Measurements from ENCODE around the gene TMCO4. TPM values are rescaled to one million over a fixed set of nuclear protein-coding genes. Genes with fewer than 3 reads are reported as not detected.

TMCO4 gene
- total RNA-seq, 1 experiment from 2014 or later = 19.7 TPM

GRCh38 chr1:19831441-19831840 is 31.7 kb upstream of the TMCO4 start:
- no peak for ATAC-seq
- no TSS peak for BruUV-seq (replicated peaks)
- TF ChIP-seq CTCF (conservative IDR thresholded peaks at IDR 0.05; ENCODE audit: low read depth, low read length) = no peak
- no peak for TF ChIP-seq EZH2 (IDR thresholded peaks at IDR 0.05; ENCODE audit: low read length, unreplicated experiment)
- TF ChIP-seq EZH2phosphoT487 (IDR thresholded peaks at IDR 0.05; ENCODE audit: borderline replicate concordance, low read length) = no peak
- Histone ChIP-seq H3K27ac (ENCODE audit: low read length) (no peak overlapping the region), H3K4me2 (ENCODE audit: low read length) (no peak overlapping the region), H3K27me3 (ENCODE audit: low read length) (no peaks in the 10 kb centered on the region), H3F3A (ENCODE audit: low read length, unreplicated experiment) (no peaks in the 10 kb centered on the region), H3K9ac (ENCODE audit: low read length) (no peak overlapping the region), H3K36me3 (ENCODE audit: low read depth, low read length) (no peaks in the 10 kb centered on the region), H3K4me3 (ENCODE audit: low read length) (no peak overlapping the region), H4K20me1 (ENCODE audit: low read length) (no peaks in the 10 kb centered on the region), H3K4me1 (ENCODE audit: insufficient read depth, low read length) (no peaks in the 10 kb centered on the region), H3K79me2 (ENCODE audit: low read length) (no peaks in the 10 kb centered on the region), H3K9me3 (ENCODE audit: low read length) (no peaks in the 10 kb centered on the region), H2AFZ (ENCODE audit: low read length) (no peak overlapping the region), H3K9me2 (replicated peaks; ENCODE audit: low read length) (no peaks in the 10 kb centered on the region)
- no peak for DNase-seq
- intact Hi-C loops (cut with micrococcal nuclease) = no loop called here
- ChIA-PET POLR2A (ENCODE audit: unreplicated experiment) (no interaction called here), CTCF (no interaction called here)

DNA sequence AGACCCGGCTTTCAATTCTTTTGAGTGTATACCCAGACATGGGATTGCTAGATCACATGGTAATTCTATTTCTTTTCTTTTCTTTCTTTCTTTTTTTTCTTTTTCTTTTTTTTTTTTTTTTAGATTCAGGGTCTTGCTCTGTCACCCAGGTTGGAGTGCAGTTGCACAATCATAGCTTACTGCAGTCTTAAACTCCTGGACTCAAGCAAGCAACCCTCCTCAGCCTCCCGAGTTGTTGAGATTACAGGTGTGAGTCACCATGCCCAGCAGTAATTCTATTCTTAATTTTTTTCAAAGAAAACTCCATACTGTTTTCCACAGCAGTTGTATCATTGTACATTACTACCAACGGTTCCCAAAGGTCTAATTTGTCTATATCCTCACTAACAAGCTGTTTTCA is 28.8 kb upstream of the TMCO4 start:
- Histone ChIP-seq H3K27ac (ENCODE audit: low read length) (no peak overlapping the region), H2AFZ (ENCODE audit: low read length) (no peak overlapping the region), H4K20me1 (ENCODE audit: low read length) (no peaks in the 10 kb centered on the region), H3K9me2 (replicated peaks; ENCODE audit: low read length) (no peaks in the 10 kb centered on the region), H3K4me1 (ENCODE audit: insufficient read depth, low read length) (no peaks in the 10 kb centered on the region), H3K36me3 (ENCODE audit: low read depth, low read length) (no peaks in the 10 kb centered on the region), H3F3A (ENCODE audit: low read length, unreplicated experiment) (no peaks in the 10 kb centered on the region), H3K9ac (ENCODE audit: low read length) (no peak overlapping the region), H3K79me2 (ENCODE audit: low read length) (no peaks in the 10 kb centered on the region), H3K9me3 (ENCODE audit: low read length) (no peaks in the 10 kb centered on the region), H3K4me2 (ENCODE audit: low read length) (no peak overlapping the region), H3K27me3 (ENCODE audit: low read length) (no peaks in the 10 kb centered on the region), H3K4me3 (ENCODE audit: low read length) (no peak overlapping the region)
- no peak for TF ChIP-seq EZH2phosphoT487 (IDR thresholded peaks at IDR 0.05; ENCODE audit: borderline replicate concordance, low read length)
- no peak for TF ChIP-seq EZH2 (IDR thresholded peaks at IDR 0.05; ENCODE audit: low read length, unreplicated experiment)
- TF ChIP-seq CTCF (conservative IDR thresholded peaks at IDR 0.05; ENCODE audit: low read depth, low read length) = no peak
- DNase-seq = peak; percentile 46
- no TSS peak for BruUV-seq (replicated peaks)
- intact Hi-C loops (cut with micrococcal nuclease) = no loop called here
- POLR2A ChIA-PET (ENCODE audit: unreplicated experiment) = no interaction called here
- peak; percentile 22 for ATAC-seq
- CTCF ChIA-PET = no interaction called here

DNA sequence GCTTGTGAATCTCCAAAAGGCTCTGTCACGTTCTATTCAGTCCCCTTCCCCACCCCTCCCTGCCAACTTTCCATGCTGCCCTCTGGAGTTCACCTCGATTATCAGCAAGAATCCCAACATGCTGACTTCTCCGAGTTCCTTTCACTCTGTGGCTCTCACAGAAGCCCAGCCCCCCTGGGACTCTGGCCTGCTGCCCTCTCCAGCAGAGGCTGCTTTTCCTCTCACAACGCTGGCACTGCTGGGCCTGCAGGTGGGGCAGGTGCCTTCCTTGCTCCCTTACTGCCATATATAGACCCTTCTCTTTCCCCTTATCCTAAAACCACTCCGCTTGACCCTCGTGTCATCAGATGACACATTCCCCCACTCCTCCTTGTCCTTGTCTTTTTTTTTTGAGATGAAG is 25.6 kb upstream of the TMCO4 start:
- ATAC-seq = no peak

More for the DNA sequence above, 25.6 kb upstream of the TMCO4 start:
- intact Hi-C loops (cut with micrococcal nuclease) = no loop called here
- no peak overlapping the region for H2AFZ ChIP-seq (ENCODE audit: low read length)
- no peak overlapping the region for H3K9ac ChIP-seq (ENCODE audit: low read length)
- H3K4me3 ChIP-seq (ENCODE audit: low read length) = no peak overlapping the region
- H3K4me2 ChIP-seq (ENCODE audit: low read length) = no peak overlapping the region
- no peaks in the 10 kb centered on the region for H3K27me3 ChIP-seq (ENCODE audit: low read length)
- BruUV-seq (replicated peaks) = no TSS peak
- H3K9me2 ChIP-seq (replicated peaks; ENCODE audit: low read length) = no peaks in the 10 kb centered on the region
- no peaks in the 10 kb centered on the region for H3F3A ChIP-seq (ENCODE audit: low read length, unreplicated experiment)
- no peaks in the 10 kb centered on the region for H4K20me1 ChIP-seq (ENCODE audit: low read length)
- H3K36me3 ChIP-seq (ENCODE audit: low read depth, low read length) = no peaks in the 10 kb centered on the region
- H3K4me1 ChIP-seq (ENCODE audit: insufficient read depth, low read length) = no peaks in the 10 kb centered on the region
- ChIA-PET CTCF (no interaction called here), POLR2A (ENCODE audit: unreplicated experiment) (no interaction called here)
- no peak overlapping the region for H3K27ac ChIP-seq (ENCODE audit: low read length)
- TF ChIP-seq EZH2 (IDR thresholded peaks at IDR 0.05; ENCODE audit: low read length, unreplicated experiment) = no peak
- TF ChIP-seq EZH2phosphoT487 (IDR thresholded peaks at IDR 0.05; ENCODE audit: borderline replicate concordance, low read length) = no peak
- TF ChIP-seq CTCF (conservative IDR thresholded peaks at IDR 0.05; ENCODE audit: low read depth, low read length) = no peak
- no peaks in the 10 kb centered on the region for H3K9me3 ChIP-seq (ENCODE audit: low read length)
- H3K79me2 ChIP-seq (ENCODE audit: low read length) = no peaks in the 10 kb centered on the region
- no peak for DNase-seq
